HG03039 (cell line): ENCODE data around the gene KCNH8.

ENCODE experiments used
- ATAC-seq: cut with Tn5 transposase; IDR thresholded peaks from one replicate; pipeline ENCODE4 v1.9.1; 2021; ENCODE audit warnings: mild to moderate bottlenecking, moderate library complexity; ENCODE audit not compliant: unreplicated experiment

KCNH8 gene

DNA sequence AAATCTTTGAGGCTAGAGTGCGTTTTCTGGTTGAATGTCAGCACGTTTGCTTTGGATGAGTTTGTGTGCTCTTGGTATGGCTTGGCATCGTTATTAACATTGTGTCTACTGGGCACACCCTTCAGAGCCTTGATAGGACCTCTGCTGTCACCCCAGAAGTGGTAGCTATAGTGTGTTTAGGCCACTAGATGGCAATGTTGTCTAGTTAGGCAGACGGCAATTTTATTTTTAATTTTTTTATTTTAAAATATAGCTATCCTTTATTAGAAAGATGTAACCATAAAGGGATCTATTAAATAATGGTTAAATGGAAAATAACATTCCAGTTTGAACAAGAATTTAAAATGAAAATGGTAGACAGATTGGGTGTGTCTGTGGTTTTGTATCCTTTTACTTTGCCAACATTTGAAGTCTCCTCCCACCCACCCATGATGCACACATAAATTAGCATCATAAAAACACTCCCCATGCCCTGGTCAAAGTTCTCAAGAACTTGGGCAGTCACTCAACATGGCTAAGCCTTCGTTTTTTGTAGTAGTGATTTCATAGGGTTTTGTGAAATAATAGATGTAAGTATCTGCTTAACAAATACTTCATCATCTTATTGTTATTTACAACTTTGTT is 200.7 kb downstream of the KCNH8 start:
- peak; percentile 58 for ATAC-seq

DNA sequence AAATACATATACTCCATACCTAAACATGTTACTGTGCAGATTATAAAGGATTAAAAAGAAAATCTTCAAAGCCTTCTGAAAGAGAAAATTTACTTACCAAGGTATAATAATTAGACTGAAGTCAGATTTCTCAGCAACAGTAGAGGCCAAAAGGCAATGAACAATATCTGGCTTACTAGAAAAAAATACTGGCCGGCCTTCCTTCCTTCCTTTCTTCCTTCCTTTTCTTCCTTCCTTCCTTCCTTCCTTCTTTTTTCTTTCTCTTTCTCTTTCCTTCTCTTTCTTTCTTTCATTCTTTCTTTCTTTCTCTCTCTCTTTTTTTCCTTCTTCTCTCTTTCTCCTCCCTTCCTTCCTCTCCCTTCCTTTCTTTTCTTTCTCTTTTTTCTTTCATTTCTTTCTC is 209.6 kb downstream of the KCNH8 start:
- no peak for ATAC-seq

DNA sequence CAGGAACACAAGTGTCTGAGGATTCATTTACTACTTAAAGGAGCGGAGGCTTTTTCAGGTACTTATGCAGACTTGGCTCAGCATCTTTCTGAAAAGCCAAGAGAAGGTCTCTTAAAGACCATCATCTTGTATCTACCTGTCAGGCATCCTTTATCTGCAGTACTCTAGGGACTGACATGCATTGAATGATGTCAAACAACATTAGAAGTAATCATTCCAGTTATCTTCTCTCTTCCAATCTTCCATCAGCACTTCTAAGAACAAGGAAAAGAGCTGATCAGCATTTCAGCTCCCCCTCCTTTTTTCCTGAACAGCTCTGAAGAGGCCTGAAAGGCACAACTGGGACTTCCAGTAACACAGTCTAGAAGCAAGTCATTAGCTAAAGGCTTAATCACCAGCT is 214.8 kb downstream of the KCNH8 start:
- ATAC-seq = no peak

DNA sequence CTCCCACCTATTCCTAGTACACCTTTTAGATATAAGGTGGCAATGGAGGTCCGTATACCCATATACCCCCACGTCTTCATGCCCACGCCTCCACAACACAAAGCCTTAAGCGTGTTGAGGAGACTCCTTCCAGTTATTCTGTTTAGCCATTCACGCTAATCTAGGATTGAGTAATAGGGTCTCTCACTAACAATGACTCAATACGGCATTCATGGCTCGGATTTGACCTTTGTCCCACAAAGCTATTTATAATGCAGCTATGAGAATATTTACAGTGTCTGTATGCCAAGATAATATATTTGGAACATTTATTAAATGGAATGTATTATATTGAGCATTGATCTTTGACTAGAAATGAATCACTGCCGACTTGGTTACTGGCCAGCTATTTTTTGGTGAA is 215.8 kb downstream of the KCNH8 start:
- ATAC-seq = no peak

DNA sequence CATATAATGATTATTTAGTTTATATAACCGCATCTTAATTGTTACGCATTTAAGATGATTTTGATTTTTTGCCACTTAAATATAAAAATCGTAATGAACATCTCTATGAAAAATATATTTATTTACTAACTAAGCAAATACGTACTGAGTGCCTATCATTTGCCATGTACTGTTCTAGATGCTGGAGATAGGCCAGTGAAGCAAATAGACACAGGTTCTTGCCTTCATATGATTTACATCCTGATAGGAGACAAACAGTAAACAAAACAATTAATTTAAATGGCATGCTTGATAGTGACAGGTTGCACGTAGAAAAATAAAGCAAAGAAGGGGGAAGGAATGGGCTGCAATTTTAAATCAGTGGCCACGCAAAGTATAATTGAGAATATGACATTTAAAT is 217.2 kb downstream of the KCNH8 start:
- ATAC-seq = no peak

DNA sequence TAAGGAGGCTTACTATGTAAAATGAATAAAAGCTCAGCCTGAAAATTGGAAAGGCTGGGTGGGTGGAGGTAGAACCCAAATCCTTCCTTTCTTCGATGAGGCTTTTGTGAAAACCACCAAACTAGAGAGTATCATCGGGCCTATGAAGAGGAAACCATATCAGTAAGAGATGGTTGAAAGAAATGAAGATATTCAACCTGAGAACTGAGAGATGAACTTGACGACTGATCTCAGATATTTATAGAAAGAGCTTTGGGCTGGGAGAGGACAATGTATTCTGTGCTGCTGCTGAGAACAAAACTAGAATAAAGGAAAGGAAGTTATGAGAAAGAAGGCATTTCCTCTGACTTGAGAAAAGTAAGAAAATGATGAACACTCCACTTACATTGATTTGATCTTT is 236.6 kb downstream of the KCNH8 start:
- ATAC-seq = no peak

DNA sequence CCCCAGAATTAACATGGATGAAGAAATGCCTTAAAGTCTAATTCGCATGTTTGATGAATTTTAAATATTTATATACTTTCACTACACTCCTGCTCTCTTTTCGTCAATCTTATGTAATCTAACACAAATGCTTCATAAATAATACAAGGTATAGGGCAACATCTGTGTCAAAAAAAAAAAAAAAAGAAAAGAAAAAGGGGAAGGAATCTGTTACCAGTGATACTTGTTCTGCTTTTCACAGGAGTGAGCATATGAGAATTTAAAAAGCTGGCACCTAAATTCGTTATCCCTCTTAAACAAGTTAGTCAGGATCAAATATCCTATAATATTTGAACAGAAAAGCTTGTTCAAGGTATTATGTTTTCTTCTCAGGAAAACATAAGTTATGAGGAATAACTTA is 243.8 kb downstream of the KCNH8 start:
- ATAC-seq = no peak

DNA sequence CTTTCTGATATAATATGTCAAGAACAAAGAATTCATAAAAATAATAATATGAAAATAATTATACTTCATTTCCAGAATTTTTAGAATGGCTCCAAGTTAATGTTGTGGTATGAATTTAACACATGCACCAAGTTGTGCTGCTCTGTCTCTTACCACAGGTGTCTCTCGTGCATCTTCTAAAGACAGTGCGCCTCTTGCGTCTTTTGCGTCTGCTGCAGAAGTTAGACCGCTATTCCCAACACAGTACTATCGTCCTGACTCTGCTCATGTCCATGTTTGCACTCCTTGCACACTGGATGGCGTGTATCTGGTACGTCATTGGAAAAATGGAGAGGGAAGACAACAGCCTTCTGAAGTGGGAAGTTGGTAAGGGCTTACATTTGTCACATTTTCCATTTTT is 246.6 kb downstream of the KCNH8 start:
- no peak for ATAC-seq

DNA sequence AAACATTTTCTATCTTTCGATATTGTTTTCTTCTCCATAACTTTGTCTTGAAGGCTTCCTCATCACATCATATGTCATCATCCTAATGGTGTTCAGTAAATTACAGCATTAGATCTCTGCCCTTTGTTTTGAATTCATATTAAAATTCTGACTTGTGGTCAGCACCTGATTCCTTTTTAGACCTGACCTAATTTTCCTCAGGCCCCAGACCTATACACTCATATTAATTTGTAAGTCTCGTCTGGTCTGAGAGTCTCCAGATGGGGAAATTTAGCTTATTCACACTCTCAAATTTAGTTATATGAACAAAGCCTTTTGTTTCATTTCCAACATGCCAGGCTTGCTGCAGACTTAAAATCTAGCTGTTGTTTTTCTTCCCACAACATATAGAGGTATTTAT is 248.4 kb downstream of the KCNH8 start:
- no peak for ATAC-seq

DNA sequence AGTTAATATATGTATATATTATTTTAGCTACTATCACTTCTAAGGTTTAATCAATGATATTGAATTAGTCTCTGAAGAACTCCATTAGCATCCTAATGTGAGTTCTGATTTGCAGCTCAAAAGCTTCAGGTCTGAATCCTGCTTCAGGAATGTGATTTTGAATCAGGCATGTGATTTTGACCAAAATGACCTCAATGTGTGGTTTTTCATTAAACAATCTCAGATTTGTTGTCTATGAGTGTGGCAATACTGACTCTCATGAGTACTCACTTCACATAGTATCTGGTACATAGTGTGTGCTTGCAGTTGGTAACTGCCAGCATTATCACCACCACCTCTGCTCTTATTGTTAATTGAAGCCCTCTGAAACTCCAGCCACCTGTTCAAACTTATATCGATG is 251.0 kb downstream of the KCNH8 start:
- no peak for ATAC-seq

DNA sequence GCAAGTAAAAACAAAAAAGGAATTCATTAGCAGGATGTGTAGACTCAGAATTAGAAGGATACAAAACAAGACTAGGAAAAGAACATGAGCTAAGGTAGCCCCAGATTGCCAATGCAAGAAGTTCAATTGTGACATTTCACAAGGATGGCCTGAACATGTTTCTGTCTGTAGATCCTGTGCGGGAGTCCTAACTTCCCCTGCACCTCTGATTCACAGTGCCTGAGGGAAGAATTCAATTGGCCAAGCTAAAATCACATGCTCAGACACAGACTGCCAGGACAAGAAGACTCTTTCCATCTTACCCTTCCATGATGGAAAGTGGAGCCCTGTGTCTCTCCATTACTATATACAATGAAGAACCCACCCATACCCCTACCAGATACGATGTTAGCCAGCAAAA is 251.5 kb downstream of the KCNH8 start:
- no peak for ATAC-seq

DNA sequence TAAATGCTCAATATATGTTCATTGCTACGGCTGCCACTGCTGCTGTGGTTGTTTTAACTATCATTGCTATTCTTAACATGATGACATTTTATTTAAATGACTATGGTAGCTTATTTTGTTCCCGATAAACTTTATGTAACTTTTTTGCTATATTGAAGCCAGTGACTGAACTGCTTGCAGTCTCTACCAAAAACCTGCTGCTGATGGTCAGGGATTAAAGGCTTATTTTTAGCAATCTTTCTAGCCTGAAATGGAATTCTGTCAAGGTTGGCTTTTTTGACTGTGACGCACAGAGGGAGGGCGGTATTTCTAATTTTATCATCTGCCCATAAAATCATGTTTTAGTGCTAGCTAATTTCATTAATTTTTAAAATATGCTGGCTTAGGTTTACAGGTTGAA is 271.8 kb downstream of the KCNH8 start:
- ATAC-seq = no peak

DNA sequence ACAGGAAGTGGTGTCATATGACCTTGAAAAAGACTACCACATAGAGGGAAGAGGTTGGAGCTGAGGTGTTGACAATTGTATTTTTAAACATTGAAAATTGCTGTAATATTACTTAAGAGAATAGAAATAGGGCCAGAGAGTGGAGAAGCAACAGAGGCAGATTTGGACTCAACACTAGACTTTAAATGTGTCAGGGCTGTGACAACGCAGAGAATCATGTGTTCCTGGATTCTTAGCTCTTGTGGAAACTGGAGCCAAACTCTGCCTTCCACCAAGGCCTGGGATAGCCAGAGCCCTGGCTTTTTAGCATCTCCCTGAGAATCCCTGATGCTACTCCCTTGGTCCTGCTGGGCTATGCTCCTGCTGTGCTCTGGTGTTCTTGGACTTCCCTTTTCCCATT is 277.5 kb downstream of the KCNH8 start:
- ATAC-seq = no peak

DNA sequence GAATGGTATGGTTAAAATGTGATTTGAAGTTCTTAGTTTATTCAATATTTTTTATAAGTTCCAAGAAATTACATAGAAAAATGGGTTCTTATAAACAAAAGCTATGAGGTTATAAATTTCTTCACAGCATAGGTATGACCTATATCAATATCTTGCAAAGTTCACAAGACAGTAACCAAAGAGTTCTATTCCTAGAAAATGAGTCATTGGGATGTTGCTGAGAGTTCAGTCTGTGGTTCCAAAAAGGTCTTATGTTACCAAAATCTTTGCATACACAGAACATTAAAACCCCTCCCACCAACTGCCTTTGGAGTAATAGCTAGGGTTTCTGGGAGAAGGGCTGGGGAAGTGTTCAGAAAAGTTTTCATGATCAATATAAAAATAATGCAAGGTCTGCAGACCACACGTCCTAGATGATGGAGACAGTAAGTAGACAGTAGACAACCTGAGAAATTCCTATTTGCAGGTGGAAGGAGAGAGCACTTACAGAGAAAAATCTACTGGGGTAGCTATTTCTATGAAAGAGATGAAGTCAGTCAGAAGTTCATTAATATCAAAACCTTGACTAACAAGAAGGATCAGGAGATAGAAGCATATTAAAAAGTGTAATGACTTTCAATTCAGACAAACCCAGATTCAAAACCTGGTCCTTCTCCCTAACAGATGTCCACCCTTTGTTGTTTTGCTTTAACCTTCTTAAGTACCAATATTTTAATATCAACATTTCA is 279.3 kb downstream of the KCNH8 start:
- no peak for ATAC-seq

DNA sequence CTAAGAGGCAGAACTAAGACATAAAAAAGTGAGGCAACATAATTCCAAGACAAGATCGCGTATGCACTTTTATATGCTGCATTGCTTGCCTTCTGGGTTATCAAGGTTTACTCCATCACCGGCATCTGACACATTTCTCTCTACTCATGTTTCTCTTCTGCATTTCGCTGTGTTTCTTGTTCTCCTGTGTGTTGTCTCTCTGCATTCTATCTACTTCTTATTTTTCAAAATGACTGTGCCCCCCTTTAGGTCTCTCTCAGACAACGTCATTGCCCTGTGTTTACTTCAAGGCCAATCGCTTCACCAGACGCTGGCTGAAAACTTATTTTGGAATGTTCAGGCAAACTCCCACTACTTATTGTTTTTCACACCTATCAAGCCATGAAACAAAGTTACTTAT is 280.4 kb downstream of the KCNH8 start:
- ATAC-seq = no peak

DNA sequence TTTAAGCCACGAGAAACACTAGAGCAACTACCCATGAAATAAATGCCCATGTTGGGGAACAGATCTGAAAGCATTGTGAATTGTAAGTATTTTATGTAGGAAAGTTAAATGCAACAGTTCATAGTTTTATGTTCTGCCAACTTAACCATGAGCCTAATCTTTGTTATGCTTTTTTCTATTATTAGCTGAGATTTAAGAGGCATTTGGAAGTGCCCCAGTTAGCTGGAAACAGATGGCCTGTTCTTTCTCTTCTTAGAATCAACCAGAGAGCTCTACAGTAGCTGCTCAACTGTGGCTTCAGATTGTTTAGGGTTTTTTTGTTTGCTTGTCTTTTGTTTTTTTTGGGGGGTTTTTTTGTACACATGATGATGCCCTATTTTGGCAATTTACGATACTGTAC is 284.4 kb downstream of the KCNH8 start:
- ATAC-seq = no peak

DNA sequence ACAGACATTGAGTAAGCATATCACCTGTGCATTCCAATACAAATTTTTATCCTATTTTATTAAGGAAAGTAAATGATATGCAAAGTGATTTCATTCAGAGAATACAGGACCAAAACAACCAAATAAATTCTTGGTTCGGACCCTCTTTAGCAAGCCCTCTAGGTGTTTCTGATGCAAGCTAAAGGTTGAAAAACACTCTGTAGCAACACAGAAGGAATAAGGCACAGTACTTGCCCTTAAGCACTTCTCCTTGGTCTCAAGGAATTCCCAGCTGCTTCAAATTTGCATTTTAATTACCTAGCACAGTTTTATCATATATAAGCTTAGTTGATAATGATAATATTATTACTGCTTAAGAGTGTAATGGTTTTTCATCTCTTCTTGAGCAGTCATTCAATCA is 288.4 kb downstream of the KCNH8 start:
- ATAC-seq = no peak

DNA sequence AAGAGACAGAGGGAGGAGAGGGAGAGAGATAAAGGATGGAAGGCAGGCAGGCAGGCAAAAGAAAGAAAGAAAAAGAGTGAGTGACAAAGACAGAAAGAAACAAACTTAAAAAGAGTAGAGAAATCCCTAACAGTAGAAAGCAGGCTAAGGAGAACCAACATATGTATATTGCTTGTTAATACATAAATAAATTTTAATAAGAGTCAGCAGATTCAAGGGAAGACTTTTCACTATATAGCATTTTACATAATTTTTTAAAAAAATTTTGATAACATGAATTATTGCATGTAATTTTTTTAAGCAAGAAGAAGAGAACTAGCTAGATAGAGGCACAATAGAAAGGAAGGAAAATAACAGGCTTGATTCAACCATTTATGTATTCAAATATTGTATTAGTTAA is 291.6 kb downstream of the KCNH8 start:
- ATAC-seq = no peak

DNA sequence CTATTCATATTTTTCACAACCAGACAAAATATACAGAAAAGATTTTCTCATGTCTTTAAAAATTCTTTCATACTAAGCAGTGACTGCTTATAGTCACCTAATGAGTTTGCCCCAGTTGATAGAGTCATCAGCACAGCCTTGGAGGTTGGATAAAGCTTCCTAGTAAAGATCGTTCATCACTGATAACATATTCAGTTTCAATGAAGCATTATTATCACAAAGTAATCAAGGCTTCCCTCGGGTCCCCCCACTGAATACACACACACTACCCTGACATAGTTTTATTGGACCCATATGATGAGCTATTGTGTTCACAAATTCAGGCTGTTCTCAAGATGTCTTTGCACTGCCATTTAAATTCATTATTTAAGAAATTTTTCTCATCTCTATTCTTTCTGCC is 297.8 kb downstream of the KCNH8 start:
- ATAC-seq = no peak

DNA sequence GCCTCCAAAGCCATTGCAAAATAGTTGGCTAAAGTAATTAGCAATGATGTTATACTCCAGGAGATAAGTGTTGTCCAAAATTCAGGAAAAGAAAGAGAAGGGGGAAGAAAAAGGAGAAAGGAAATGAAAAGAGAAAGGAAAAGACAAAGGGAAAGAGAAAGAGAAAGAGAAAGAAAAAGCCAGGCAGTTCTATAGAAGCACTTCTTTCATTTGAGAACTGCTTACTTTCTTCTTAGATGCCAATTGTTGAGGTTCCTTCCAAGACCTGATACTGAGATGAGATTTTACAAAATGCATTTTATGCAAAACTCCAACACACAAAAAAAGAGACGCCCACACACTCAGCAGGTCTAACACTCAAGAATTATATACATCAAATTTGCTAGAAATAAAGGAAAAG is 298.4 kb downstream of the KCNH8 start:
- no peak for ATAC-seq

DNA sequence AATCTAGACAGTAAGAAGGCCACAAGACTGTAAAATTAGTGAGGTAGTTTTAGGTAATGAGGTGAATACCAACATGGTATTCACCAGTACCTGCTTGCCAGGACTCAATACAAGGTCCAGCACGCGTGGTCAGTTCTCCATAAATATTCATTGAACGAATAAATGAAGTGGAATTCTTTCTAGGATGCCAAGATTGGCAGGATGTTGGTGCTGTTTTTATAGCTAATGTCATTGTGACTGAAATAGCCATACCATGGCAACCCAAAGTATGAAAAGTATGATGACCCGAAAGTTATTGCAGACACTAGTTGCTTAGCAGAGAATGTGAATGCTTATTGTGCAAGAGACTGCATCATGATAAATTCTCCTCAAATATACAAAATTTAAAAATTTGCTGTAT is 307.2 kb downstream of the KCNH8 start:
- no peak for ATAC-seq

DNA sequence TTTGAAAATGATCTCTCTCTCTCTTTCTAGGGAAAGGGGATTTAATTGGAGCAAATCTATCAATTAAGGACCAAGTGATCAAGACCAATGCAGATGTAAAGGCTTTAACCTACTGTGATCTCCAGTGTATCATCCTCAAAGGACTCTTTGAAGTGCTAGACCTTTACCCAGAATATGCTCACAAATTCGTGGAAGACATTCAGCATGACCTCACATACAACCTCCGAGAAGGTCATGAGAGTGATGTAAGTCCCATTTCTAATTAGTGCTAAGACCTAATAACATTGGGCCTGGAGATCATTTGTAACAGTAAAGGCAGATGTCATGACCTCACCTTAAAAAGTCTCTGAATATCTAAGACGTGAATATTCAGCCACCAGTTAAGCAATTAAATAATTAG is 308.4 kb downstream of the KCNH8 start:
- ATAC-seq = no peak

DNA sequence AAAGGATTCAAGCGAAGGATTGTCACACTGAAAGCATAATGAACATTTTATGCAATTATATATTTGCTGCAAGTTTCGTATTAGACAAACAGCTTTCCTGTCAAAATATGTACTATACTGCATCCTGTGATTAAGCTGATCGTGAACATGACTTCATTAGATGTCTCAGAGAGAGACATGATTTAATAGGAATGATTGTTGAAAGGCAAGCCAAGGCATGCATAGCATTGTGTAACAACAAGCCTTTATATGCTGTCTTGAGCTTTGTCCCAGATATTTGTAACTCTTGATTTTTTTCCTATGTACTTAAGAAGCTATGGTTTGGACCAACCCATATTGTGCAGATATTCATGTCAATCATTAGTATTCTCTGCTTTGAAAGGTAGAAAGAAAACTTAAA is 309.1 kb downstream of the KCNH8 start:
- ATAC-seq = no peak
